Adrenal gland (tissue), 5 donors: ENCODE measurements around the gene PWWP2B.

Experiments
- CTCF ChIP-seq, 6 experiments: fragments of 450-650 bp in 4 of 6; fragments of 200-600 bp in 2 of 6; sonication (generic) in 1 of 6; IDR thresholded peaks; 1 replicate in 5 of 6; 2 replicates in 1 of 6; pipeline versions ENCODE4 v1.5.1 to v1.8.0; 2016 to 2021; ENCODE audit warnings: antibody characterized with exemption in 6 of 6, mild to moderate bottlenecking in 2 of 6, moderate library complexity in 1 of 6
- POLR2A ChIP-seq, 2 donors: fragments of 450-650 bp; IDR thresholded peaks; one replicate each; pipeline ENCODE4 v1.6.1; 2017; ENCODE audit warnings: antibody characterized with exemption in 2 of 2, mild to moderate bottlenecking in 2 of 2, moderate library complexity in 1 of 2
- donor health status: DM: no; HTN: no; CAD: no.

- TF ChIP-seq CTCF (IDR thresholded peaks at IDR 0.05): no peak
- no peak for TF ChIP-seq POLR2A (IDR thresholded peaks at IDR 0.05)
Measured at GRCh38 chr10:132464256-132465192, 67.5 kb downstream of the PWWP2B start.
